GM21825 (cell line): Measurements from ENCODE around the gene TTC7B.

Experiments used
- ATAC-seq: cut with Tn5 transposase; IDR thresholded peaks from one replicate; pipeline ENCODE4 v1.9.1; 2021; ENCODE audit warnings: mild to moderate bottlenecking, moderate library complexity; ENCODE audit not compliant: unreplicated experiment

Gene TTC7B

GRCh38 chr14:90777830-90778485 lies 38.3 kb downstream of the TTC7B start:
- ATAC-seq: no peak

DNA sequence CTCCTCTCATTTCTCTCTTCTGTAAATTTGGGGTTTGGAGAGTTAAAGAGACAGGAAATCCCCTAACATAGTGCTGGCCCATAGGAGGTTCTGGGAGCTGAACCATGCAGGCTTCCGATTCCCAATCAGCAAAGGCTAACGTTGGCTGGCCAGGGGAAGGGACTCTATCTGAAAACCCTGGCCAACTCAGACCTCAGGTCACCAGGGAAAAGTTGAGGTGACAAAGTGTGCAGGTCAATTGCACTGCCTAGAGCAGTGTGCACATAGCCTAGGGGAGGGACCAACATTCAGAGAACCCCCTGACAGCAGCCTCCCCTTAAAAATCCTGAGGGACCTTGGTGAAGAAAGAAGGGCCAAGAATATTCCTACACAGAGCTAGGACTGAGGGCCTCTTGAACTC lies 38.9 kb downstream of the TTC7B start:
- ATAC-seq: no peak

GRCh38 chr14:90775441-90775840 lies 40.8 kb downstream of the TTC7B start:
- ATAC-seq: no peak

- ATAC-seq: no peak
These were observed 41.9 kb downstream of the TTC7B start for GRCh38 chr14:90774316-90774715.

DNA sequence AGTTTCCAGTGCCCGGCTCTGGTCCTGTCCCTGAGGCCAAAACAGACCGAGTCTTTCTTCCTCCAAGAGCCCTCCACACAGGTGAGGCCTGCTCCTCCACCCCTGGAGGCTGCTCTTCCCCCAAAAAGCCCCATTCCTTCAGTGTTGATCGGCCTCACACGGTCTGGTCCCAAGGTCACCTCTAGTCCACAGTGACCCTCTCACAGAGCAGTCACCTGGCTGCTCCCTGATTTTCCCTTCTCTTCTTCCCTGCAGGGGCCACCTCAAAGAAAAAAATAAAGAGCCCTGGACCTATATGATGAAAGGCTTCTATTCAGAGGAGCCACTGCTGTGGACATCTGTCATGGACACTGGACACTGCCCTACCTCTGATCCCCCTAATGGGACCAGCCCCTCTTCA lies 42.5 kb downstream of the TTC7B start:
- no peak for ATAC-seq

DNA sequence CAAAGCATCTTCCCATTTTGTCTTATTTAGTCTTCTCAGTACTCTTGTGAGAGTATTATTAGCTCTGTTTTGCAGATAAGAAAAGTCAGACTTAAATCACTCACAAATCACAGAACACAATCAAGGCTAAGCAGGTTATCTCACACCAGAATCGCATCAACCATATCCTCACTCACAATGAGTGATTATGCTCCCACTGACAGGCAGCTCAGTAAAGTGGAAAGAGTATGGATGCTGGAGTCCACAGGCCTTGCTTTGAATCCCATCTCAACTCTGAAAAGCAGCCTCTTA lies 43.1 kb downstream of the TTC7B start:
- no peak for ATAC-seq

DNA sequence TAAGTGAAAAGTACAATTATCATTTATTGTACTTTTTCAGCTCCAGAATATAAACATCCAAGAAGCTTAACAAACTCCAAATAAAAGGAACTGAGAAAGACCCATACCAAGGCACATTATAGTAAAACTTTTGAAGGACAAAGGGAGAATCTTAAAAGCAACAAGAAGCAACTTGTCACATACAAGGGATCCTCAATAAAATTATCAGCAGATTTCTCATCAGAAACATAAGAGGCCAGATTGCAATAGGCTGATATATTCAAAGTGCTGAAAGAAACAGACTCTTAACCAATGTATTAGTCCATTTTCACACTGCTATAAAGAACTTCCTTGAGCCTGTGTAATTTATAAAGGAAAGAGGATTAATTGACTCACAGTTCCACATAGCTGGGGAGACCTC lies 48.3 kb downstream of the TTC7B start:
- no peak for ATAC-seq

- no peak for ATAC-seq
These were observed 55.5 kb downstream of the TTC7B start for GRCh38 chr14:90760591-90761316.

- no peak for ATAC-seq
These were observed 56.2 kb downstream of the TTC7B start for GRCh38 chr14:90760078-90760444.

DNA sequence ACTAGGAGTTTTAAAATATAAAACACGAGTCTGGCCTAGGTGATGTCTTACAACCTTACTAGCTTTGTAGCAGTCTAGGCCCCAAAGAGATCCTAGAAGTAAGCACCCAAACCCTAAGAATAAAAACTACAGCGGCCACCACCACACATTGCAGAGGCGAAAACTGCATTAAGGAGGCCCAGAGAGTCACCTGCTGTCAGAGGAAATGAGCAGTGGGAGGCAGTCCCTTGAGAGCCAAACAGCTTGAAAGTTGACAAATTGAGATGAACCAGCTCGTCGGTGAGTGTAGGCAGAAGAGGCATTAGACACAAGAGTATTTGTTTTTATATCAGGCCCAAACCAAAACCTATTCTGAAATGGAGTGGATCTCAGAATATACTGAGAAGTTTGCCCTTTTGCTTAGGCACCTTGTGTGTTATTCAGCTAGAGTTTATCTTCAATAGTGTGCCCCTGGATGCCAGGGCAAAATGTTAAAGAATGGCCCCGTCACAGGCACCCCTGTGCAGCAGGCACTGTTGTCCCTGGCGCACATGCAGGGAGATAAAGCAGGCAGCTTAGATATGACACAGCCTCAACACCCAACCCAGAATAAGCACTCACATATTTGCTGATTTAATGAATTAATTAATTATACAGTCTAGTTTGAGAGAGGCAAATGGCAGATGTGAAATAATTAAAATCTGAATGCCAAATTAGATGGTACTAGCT lies 56.7 kb downstream of the TTC7B start:
- peak; percentile 32 for ATAC-seq

- ATAC-seq: no peak
These were observed 57.3 kb downstream of the TTC7B start for GRCh38 chr14:90758959-90759358.

- peak; percentile 87 for ATAC-seq
These were observed 58.0 kb downstream of the TTC7B start for GRCh38 chr14:90758028-90758889.

- no peak for ATAC-seq
These were observed 58.8 kb downstream of the TTC7B start for GRCh38 chr14:90757452-90757851.

GRCh38 chr14:90756755-90757345 lies 59.4 kb downstream of the TTC7B start:
- ATAC-seq: no peak

GRCh38 chr14:90755661-90756304 lies 60.4 kb downstream of the TTC7B start:
- no peak for ATAC-seq

- no peak for ATAC-seq
These were observed 62.7 kb downstream of the TTC7B start for GRCh38 chr14:90753456-90754005.

DNA sequence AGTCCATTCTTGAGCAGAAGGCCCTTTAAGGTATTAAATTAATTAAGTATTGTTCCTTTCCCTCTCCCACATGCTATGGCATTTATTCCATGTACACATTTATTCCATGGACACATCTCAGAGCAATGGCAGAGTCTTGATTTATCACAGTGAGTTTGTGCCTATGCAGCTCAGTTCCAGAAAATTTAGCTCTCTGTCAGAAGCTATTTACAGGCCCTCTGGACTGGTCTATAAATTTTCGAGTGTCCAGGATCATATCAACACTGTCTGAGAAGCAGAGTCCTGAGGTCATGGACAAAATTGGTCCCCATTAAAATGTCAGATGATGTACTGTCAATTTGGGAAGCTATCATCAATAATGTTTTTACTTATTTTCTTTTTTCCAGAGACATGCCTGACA lies 65.5 kb downstream of the TTC7B start:
- ATAC-seq: no peak

DNA sequence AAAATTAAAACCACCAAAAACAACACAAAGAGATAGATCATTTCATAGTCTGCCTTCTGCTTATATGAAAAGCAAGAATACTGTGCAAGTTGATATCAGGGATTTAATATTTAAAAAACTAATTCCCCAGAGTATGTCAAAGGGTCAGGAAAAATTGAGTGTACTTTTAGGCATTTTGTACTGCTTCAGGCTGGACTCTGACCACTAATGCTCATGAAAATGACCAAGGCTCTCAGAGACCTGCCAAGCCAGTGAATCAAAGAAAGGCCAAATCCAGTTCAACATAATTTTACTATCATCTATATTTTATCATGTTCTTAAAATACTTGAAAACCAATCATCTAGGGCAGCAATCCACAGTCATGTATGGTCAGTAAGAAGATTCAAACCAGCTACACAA lies 66.0 kb downstream of the TTC7B start:
- no peak for ATAC-seq

- ATAC-seq: no peak
These were observed 68.3 kb downstream of the TTC7B start for GRCh38 chr14:90747909-90748308.

DNA sequence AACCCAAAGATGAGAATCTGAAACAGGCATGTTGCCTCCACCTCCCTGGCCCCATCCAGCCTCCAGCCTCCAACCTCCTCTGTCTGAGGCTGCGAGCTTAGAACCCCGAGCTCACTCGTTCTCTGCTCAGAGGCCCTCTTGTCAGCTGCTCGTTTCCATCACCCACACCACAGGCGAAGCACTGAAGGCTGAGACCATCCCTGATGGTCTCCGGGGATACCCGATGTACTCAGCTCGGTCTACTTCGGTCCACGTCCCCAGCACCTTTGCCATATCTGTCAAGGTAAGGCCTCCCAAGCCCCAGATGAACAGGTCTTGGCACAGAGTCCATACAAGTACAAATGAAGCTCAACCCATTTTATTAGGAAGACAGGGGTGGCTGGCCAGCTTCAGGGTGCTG lies 72.4 kb downstream of the TTC7B start:
- ATAC-seq: no peak
